CD14-positive monocyte (primary cell): ENCODE data around the gene ARHGAP45. TPM values are rescaled to one million over a fixed set of nuclear protein-coding genes. Genes with fewer than 3 reads are reported as not detected.

Source experiments
- DNase-seq, 3 donors: peaks; one replicate each; pipeline ENCODE4 v3.0.0-alpha.2; 2011 to 2022
- H2AFZ ChIP-seq: 2 replicates; pipeline ENCODE4 v1.6.0; 2012; ENCODE audit warnings: mild to moderate bottlenecking, low read depth, low read length, inconsistent platforms; ENCODE audit not compliant: insufficient read depth, poor library complexity, severe bottlenecking
- H3K27ac ChIP-seq, 2 donors: 1 replicate in 1 of 2; 2 replicates in 1 of 2; pipeline ENCODE4 v1.5.1; 2012 to 2013; ENCODE audit warnings: low read length in 2 of 2, control low read depth in 1 of 2, inconsistent platforms in 1 of 2, low read depth in 1 of 2, mild to moderate bottlenecking in 1 of 2
- H3K27me3 ChIP-seq, 2 donors: one replicate each; pipeline versions ENCODE4 v1.6.0 to v1.6.1; 2011 to 2013; ENCODE audit warnings: low read length in 2 of 2; ENCODE audit not compliant: control insufficient read depth in 2 of 2, insufficient read depth in 2 of 2
- H3K36me3 ChIP-seq, 2 donors: replicated peaks in 1 of 2; 1 replicate in 1 of 2; 2 replicates in 1 of 2; pipeline versions ENCODE4 v1.5.1 to v1.6.1; 2012 to 2013; ENCODE audit warnings: low read length in 2 of 2, control low read depth in 1 of 2, inconsistent platforms in 1 of 2, mild to moderate bottlenecking in 1 of 2; ENCODE audit not compliant: insufficient read depth in 2 of 2, control insufficient read depth in 1 of 2
- H3K4me1 ChIP-seq, 2 donors: 1 replicate in 1 of 2; 2 replicates in 1 of 2; pipeline versions ENCODE4 v1.5.1 to v1.6.1; 2012 to 2013; ENCODE audit warnings: low read length in 2 of 2, control low read depth in 1 of 2, inconsistent platforms in 1 of 2, mild to moderate bottlenecking in 1 of 2, moderate library complexity in 1 of 2; ENCODE audit not compliant: insufficient read depth in 2 of 2, control insufficient read depth in 1 of 2
- H3K4me2 ChIP-seq: replicated peaks from 2 replicates; pipeline ENCODE3; 2012; ENCODE audit warnings: low read length, moderate library complexity, mild to moderate bottlenecking; ENCODE audit not compliant: poor library complexity, severe bottlenecking; ENCODE audit errors: extremely low read depth
- H3K4me3 ChIP-seq, 3 experiments: fragments of 200-600 bp in 1 of 3; sonication (generic) in 1 of 3; replicated peaks in 1 of 3; 1 replicate in 2 of 3; 2 replicates in 1 of 3; pipeline ENCODE4 v1.5.1; 2011 to 2013; ENCODE audit warnings: low read length in 3 of 3, mild to moderate bottlenecking in 3 of 3, control low read depth in 2 of 3, low read depth in 2 of 3, inconsistent platforms in 1 of 3, moderate library complexity in 1 of 3
- H3K79me2 ChIP-seq: 2 replicates; pipeline ENCODE4 v1.6.0; 2012; ENCODE audit warnings: mild to moderate bottlenecking, control low read depth, inconsistent platforms, low read length, moderate library complexity; ENCODE audit not compliant: insufficient read depth
- H3K9ac ChIP-seq: 2 replicates; pipeline ENCODE4 v1.6.0; 2017; ENCODE audit warnings: low read length, mild to moderate bottlenecking; ENCODE audit not compliant: insufficient read depth, poor library complexity, severe bottlenecking
- H3K9me3 ChIP-seq, 2 donors: replicated peaks in 1 of 2; 1 replicate in 1 of 2; 2 replicates in 1 of 2; pipeline versions ENCODE4 v1.5.1 to v1.6.1; 2012 to 2013; ENCODE audit warnings: low read length in 2 of 2, control low read depth in 1 of 2; ENCODE audit not compliant: control insufficient read depth in 1 of 2, insufficient read depth in 1 of 2
- H4K20me1 ChIP-seq: 2 replicates; pipeline ENCODE4 v1.6.0; 2012; ENCODE audit warnings: mild to moderate bottlenecking, low read length, control low read depth, moderate library complexity; ENCODE audit not compliant: insufficient read depth
- H3K27ac Mint-ChIP-seq, 7 donors: one replicate each; pipeline ENCODE4 v1.8.0; 2020; ENCODE audit warnings: mild to moderate bottlenecking in 7 of 7, mixed read lengths in 7 of 7, moderate library complexity in 6 of 7, inconsistent platforms in 2 of 7
- H3K27me3 Mint-ChIP-seq, 3 donors: one replicate each; pipeline ENCODE4 v1.8.0; 2021 to 2022; ENCODE audit warnings: low read depth in 3 of 3, mild to moderate bottlenecking in 3 of 3, mixed read lengths in 3 of 3, moderate library complexity in 3 of 3, inconsistent platforms in 1 of 3
- H3K36me3 Mint-ChIP-seq, 2 donors: one replicate each; pipeline ENCODE4 v1.8.0; 2020; ENCODE audit warnings: mixed read lengths in 2 of 2, inconsistent platforms in 1 of 2, mild to moderate bottlenecking in 1 of 2
- H3K4me1 Mint-ChIP-seq: one replicate; pipeline ENCODE4 v1.8.0; 2020; ENCODE audit warnings: mild to moderate bottlenecking, mixed read lengths
- H3K4me3 Mint-ChIP-seq, 2 donors: one replicate each; pipeline ENCODE4 v1.8.0; 2020; ENCODE audit warnings: mild to moderate bottlenecking in 2 of 2, mixed read lengths in 2 of 2, moderate library complexity in 1 of 2
- H3K9me3 Mint-ChIP-seq, 7 donors: one replicate each; pipeline ENCODE4 v1.8.0; 2020 to 2022; ENCODE audit warnings: mixed read lengths in 7 of 7, mild to moderate bottlenecking in 6 of 7, moderate library complexity in 6 of 7, inconsistent platforms in 2 of 7
- WGBS: methylation state at CpG from one replicate; pipeline ENCODE4 v1.1.5; 2013; ENCODE audit warnings: missing lambda C conversion rate; ENCODE audit not compliant: insufficient coverage; 5-methylcytosine and 5-hydroxymethylcytosine counted together
- intact Hi-C, 2 donors: fragments of 100-400 bp; cut with micrococcal nuclease; formaldehyde crosslinking; loops; one replicate each; pipeline versions ENCODE4 v1.15.0 to v1.15.1; 2023
- polyA plus RNA-seq, 3 donors: library from polyadenylated mRNA; depleted of rRNA in 1 of 3; unstranded in 2 of 3; stranded (reverse) in 1 of 3; fragments of 300-500 nt in 2 of 3; fragments of >200 nt in 1 of 3; fragmentation: Illumina TruSeq in 2 of 3; gene quantifications; 1 replicate in 2 of 3; 2 replicates in 1 of 3; pipeline ENCODE4 v1.2.3, GENCODE V29; 2012 to 2021
- TF ChIP-seq, protein P1 (sequence below): fragments of 200-600 bp; IDR thresholded peaks from one replicate; pipeline ENCODE4 v1.8.0; 2022; ENCODE audit warnings: antibody characterized with exemption, mild to moderate bottlenecking

The ARHGAP45 gene
- polyA plus RNA-seq, 3 donors, result 108 to 308 (median 137) TPM

- H4K20me1 ChIP-seq, result peaks cover 99% of the 10 kb centered on the region
- H3K79me2 ChIP-seq, result peaks cover 46% of the 10 kb centered on the region
- H3K4me2 ChIP-seq, result no peak overlapping the region
- H3K4me1 Mint-ChIP-seq, result peaks cover 11% of the 10 kb centered on the region
- intact Hi-C loops, result no loop called here
- peaks cover 50 to 87% of the 10 kb centered on the region in 2 donors for H3K36me3 Mint-ChIP-seq
- H3K4me3 ChIP-seq, result no peak overlapping the region
- no peak for DNase-seq
- peaks cover 0 to 3% (median 0%) of the 10 kb centered on the region in 7 donors for H3K9me3 Mint-ChIP-seq
- WGBS, result 83% methylated on average over 15 of the region's 33 CpGs
- TF ChIP-seq, protein P1, sequence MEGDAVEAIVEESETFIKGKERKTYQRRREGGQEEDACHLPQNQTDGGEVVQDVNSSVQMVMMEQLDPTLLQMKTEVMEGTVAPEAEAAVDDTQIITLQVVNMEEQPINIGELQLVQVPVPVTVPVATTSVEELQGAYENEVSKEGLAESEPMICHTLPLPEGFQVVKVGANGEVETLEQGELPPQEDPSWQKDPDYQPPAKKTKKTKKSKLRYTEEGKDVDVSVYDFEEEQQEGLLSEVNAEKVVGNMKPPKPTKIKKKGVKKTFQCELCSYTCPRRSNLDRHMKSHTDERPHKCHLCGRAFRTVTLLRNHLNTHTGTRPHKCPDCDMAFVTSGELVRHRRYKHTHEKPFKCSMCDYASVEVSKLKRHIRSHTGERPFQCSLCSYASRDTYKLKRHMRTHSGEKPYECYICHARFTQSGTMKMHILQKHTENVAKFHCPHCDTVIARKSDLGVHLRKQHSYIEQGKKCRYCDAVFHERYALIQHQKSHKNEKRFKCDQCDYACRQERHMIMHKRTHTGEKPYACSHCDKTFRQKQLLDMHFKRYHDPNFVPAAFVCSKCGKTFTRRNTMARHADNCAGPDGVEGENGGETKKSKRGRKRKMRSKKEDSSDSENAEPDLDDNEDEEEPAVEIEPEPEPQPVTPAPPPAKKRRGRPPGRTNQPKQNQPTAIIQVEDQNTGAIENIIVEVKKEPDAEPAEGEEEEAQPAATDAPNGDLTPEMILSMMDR, result no peak
- peaks cover 0 to 4% (median 0%) of the 10 kb centered on the region in 3 donors for H3K27me3 Mint-ChIP-seq
- no peaks in the 10 kb centered on the region for H3K27me3 ChIP-seq
- no peak overlapping the region for H3K9ac ChIP-seq
- no peak overlapping the region for H3K4me3 Mint-ChIP-seq
- H3K9me3 ChIP-seq, result no peaks in the 10 kb centered on the region
- no peak overlapping the region for H2AFZ ChIP-seq
- no peak overlapping the region for H3K27ac ChIP-seq
- H3K36me3 ChIP-seq, result peaks cover 75 to 90% of the 10 kb centered on the region in 2 donors
- peak overlapping the region in 4 of 7 donors; percentile 15 to 69 (median 44) for H3K27ac Mint-ChIP-seq
- H3K4me1 ChIP-seq, result peaks cover 5 to 11% of the 10 kb centered on the region in 2 donors
Observed at GRCh38 chr19:1125601-1126467, 58.9 kb downstream of the ARHGAP45 start.

DNA sequence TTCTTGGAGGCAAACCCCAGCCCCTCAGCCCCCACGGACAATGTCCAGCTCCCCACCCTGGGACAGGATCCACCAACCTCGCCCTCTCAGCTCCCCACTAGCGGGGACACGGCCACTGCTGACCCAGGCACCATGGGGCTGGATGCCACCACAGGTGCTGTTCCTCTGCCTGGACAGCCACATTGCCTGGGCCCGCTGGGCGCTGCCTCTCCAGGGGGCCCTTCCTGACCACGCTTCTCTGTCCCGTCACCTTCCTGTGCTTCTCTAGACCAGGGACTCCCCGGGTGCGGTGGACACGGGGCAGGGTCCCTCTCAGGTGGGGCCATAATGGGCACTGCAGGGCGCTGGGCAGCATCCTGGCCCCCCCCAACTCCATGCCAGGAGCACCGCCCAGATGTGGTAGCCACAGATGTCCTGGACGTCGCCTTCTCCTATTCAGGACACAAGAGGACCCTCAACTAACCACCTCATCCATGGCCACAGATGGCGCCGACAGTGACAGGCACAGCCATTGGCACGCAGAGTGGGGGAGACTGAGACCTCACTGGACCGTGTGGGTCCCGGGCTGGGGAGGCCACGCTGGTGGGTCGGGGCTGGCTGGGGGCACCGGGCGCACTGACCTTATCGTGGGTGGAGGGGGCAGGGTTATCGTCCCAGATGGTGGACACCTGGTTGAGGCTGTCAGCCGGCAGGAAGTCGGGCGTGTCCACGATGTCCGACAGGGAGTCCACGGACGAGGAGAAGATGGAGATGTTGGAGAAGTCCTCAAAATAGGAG is 60.2 kb downstream of the ARHGAP45 start:
- H3K27ac Mint-ChIP-seq, result peak overlapping the region in 5 of 7 donors; percentile 22 to 77 (median 66)
- TF ChIP-seq, protein P1, result no peak
- Histone ChIP-seq H3K36me3 (peaks cover 62 to 77% of the 10 kb centered on the region in 2 donors), H3K9ac (no peak overlapping the region), H3K27me3 (no peaks in the 10 kb centered on the region), H3K79me2 (peaks cover 58% of the 10 kb centered on the region), H2AFZ (no peak overlapping the region), H3K9me3 (no peaks in the 10 kb centered on the region), H3K4me2 (no peak overlapping the region), H3K4me3 (no peak overlapping the region), H3K27ac (no peak overlapping the region), H4K20me1 (peaks cover 97% of the 10 kb centered on the region), H3K4me1 (peaks cover 14 to 20% of the 10 kb centered on the region in 2 donors)
- intact Hi-C loops, result no loop called here
- peaks cover 0 to 3% (median 0%) of the 10 kb centered on the region in 7 donors for H3K9me3 Mint-ChIP-seq
- H3K36me3 Mint-ChIP-seq, result peaks cover 41 to 73% of the 10 kb centered on the region in 2 donors
- WGBS, result 95% methylated on average over 33 of the region's 33 CpGs
- peaks cover 0 to 2% (median 0%) of the 10 kb centered on the region in 3 donors for H3K27me3 Mint-ChIP-seq
- no peak for DNase-seq
- peak overlapping the region in 1 of 2 donors; percentile 24 for H3K4me3 Mint-ChIP-seq
- peaks cover 16% of the 10 kb centered on the region for H3K4me1 Mint-ChIP-seq
